Measurements from ENCODE around the gene UBE3D.

DNA sequence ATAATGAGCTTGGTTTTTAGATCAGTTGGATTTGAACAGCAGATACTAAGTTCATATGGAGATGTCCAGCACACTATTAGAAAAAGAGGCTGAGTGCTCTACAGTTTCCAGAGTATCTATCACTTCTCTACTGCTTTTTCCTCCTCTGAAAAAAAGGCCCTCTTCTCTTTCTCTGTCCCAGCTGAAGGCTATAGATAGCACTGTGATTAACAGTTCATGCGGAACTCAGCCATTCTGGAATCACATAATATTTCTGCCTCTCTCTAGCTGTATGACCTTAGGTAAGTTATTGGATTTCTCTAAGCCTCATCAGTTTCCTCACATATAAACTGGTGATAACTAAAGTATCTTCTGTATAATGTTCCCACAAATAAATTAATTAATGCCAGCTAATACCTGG is 184.1 kb downstream of the UBE3D start:
- TF ChIP-seq, protein P1, sequence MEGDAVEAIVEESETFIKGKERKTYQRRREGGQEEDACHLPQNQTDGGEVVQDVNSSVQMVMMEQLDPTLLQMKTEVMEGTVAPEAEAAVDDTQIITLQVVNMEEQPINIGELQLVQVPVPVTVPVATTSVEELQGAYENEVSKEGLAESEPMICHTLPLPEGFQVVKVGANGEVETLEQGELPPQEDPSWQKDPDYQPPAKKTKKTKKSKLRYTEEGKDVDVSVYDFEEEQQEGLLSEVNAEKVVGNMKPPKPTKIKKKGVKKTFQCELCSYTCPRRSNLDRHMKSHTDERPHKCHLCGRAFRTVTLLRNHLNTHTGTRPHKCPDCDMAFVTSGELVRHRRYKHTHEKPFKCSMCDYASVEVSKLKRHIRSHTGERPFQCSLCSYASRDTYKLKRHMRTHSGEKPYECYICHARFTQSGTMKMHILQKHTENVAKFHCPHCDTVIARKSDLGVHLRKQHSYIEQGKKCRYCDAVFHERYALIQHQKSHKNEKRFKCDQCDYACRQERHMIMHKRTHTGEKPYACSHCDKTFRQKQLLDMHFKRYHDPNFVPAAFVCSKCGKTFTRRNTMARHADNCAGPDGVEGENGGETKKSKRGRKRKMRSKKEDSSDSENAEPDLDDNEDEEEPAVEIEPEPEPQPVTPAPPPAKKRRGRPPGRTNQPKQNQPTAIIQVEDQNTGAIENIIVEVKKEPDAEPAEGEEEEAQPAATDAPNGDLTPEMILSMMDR (conservative IDR thresholded peaks at IDR 0.05) = no peak
- no peak for TF ChIP-seq ZFX (IDR thresholded peaks at IDR 0.05)
